GM21786 (cell line): ENCODE results near the gene CUL4A.
"Not testable (repeated sequence)": the region's sequence is repeated elsewhere in the genome, so short reads cannot be mapped to it uniquely, and the experiment has no call there.

Experiments used
- ATAC-seq: cut with Tn5 transposase; IDR thresholded peaks from one replicate; pipeline ENCODE4 v1.9.1; 2021; ENCODE audit not compliant: unreplicated experiment

Gene CUL4A

DNA sequence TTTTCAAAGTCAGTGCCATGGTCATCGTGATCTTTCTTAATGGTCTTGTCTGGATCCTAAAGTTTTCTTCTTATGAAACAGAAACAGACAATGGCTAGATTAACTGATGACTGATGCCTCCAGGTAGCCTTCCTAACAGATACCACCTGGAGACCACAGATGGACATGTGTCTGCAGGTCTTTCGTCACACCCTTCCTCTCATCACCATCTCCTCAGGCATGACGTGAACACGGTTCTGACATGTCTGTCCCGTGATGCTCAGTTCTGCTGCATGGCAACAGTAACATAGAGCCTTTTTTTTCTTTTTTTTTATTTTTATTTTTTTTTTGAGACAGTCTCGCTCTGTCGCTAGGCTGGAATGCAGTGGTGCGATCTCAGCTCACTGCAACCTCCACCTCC lies 74.5 kb downstream of the CUL4A start:
- no peak for ATAC-seq

DNA sequence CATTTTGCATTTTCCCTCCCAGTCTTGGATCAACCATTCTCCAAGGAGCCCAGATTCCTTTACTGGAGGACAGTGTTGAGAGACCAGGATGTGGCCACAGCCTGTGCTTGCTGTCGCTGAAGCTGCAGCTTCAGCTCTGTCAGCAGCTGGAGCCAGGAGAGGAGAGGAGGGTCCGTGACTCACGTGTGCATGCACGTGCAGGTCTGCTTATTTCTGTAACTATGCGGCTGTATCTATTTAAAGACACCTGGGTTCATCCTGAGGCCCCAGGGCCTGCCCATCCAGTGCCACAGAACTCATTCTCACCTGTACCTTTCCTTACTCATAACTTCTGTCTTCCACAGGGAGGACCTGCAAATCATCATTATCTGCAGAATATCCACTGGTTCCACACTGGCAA lies 79.5 kb downstream of the CUL4A start:
- ATAC-seq, result no peak

DNA sequence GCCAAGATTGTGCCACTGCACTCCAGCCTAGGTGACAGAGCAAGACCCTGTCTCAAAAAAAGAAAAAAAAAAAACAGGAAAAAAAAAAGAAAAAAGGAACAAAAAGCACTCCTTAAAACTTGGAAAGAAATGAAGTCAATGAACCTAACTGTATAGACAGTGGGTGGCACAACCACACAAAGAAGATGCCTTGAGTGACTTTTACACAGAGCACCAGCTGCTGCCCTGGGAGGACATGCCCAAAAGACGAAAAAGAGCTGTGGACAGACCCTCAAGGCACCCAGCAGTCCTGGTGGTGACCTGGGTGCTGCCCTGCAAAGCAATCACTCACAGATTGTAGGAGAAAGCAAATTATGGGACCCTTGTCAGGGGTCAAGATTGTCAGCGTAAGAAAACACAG lies 81.7 kb downstream of the CUL4A start:
- ATAC-seq, result no peak

DNA sequence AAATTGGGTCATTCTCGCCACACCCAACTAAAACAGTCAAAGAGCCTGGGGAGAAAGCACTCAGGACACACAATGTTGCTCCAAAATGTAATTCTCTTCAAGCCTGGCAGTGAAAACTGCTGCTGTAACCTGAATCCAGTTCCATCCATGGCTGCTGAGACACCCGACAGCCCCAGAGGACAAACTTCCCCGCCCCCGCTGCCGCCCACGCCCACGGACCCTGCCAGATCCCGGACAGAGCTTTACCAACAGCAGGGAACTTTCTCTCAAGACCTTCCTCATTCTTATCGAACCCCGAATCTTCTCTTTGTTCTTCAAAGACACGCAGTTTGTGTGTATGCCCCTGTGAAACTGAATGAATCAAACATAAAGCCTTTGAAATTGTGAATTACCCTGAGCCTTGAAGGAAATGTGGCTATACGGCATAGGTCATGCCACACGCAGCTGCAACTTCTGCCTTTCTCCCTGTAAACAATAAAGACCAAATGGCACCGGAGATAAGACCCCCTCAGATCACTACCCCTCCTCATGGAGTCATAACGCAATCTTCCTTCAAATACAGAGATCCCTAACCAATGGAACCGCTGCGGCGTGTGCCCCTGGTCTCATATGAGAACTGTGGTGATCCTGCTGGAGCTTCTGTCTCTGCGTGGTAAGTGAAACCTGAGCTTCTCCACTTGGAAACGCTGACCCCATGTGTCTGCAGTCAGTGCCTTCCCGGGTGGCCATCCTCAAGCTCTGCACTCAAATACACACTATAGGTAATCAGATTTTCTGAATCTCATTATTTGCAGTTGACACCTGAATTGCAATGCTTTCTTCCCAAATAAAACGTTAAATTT lies 82.8 kb downstream of the CUL4A start:
- no peak for ATAC-seq

DNA sequence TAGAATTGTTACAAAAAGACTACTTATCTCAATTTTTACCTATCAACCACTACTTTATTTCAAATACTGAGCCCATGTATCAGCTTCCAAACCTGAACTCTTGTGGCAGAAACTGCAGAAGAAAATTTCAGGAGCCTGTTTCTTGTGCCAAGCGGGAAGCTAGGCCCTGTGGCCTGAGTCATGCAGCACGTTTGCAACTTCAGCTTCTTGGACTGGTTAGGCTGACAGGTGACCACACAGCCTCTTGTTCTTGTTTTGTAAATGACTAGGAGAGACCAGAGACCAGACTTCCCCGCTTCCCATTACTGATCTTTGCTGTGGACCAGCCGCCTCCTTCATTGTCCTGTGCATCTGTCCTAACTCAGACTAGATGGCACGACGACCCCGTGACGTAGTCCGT lies 84.3 kb downstream of the CUL4A start:
- no peak for ATAC-seq

DNA sequence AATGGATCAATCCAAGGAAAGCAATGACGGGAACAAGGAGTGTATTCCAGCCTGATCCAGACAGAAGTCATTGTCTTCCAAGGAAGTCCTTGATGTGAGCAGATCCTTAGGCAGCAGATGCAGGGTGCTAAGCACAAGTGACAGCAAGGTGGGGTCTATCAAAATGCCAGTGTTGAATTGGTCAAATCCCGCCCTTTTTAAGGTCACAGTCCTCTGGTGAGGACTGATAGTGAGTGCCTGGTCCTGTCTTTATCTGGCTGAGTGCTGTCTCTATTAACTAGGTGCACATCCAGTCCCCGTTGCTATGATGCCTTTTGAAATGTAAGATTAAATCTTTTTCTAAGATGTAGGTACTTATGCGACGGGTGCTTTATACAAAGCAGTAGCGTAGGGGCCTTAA lies 86.4 kb downstream of the CUL4A start:
- no peak for ATAC-seq

DNA sequence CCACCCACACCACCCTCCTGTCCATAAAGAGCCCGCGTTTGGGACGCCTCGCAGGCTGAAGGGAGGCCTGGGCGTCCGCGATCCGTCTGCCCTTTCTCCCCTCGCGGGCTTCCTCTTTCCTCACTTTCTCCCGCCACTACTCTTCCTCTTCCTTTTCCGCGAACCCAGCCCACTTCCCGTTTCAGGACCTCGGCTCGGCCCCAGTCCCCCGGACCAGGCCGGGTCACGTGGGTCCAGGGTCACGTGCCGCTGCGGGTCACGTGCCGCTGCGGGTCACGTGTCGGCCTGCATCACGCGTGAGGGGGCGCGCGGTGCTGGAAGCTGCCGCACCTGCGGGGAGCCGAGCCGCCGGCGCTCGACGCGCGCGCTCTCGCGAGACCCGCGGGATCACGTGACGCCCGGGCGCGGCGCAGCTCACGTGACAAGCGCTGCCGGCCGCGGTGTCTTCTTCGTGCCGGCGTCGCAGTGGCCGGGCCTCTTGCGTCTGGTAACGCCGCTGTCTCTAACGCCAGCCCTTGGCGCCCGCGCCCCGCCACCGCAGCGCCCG lies 87.5 kb downstream of the CUL4A start, which contains the start of gene LAMP1:
LAMP1 (plus strand) TSS at position 417 of the 547 bp plus-strand sequence. CDS start 196 bp downstream, outside the sequence.
- ATAC-seq, result peak; percentile 70

DNA sequence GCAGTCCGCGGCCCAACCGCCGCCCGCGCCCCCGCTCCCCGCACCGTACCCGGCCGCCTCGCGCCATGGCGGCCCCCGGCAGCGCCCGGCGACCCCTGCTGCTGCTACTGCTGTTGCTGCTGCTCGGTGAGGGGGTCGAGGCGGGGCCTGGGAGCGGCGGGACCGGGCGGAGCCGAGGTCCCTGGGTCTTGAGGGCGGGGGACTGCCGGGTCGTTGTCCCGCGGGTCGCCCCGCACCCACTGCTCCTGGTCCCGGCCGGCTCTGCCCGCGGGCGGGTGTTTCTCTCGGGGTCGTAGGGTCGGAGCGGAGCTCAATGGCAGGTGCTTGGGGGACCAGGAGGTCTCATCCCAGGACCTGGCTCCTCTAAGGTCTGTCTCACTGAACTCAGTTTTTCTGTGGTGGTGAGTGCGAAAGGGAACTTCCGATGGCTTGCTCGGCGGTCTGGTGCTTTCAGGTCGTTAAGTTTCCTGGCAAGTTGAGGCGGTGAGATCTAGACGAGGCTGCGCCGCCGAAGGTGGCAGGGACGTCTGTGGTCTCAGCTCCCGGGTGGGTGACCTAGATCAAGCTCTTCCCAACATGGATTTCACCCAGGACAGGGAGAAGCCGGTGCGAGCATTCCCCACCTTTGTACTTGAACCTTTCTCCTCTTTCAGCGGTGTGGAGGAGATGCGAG lies 88.1 kb downstream of the CUL4A start:
- ATAC-seq, result peak; percentile 20

DNA sequence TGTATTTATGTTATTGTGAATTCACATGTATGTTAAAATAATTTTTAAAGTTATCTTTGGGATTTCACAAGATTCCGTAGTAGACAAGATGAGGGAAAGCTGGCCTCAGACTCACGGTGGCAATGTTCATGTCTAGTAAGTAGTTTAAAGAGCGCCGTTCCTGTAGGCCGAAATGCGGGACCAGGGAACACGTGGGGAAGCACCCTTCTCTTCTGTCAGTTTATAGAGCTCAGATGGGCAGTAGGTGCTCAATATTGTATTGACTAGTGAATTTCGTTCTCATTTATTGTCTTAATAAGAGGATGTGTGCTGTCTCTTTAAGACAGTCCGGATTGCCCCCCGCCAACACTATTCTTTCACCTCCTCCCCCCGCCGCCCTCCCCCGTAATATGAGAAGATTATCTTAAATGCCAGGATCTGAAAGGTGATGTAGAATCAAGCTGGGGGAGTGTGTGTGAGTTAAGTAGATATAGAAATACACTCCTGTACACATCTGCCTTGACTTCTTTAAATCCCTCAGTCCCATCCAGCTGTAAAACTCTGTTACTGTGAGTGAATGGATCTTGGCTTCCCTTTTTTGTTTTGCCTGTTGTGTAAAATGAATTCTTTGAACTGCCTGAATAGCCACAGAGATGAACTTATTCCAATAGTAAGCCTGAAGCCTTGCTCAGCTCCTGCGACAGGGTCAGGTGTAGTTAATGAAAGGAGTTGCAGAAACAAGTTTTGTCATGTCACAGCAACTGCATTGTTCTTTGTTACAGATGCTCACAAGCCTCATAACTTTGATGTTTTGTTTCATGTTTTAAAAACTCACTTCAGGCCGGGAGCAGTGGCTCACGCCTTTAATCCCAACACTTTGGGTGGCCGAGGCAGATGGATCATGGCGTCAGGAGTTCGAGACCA lies 88.9 kb downstream of the CUL4A start:
- no peak for ATAC-seq

DNA sequence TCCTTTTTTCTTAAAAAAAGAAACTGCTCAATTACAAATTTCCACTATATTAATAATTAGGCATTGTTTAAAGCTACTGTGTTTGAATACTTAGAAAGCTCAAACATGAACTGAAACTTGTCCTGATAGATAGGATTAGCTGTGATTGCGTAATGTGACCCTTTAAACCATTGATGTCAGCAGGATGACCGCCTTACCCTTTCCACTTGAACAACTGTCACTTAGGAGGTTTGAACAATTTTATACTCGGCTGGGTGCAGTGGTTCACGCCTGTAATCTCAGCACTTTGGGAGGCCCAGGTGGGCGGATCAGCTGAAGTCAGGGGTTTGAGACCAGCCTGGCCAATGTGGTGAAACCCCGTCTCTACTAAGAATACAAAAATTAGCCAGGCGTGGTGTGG lies 90.5 kb downstream of the CUL4A start:
- no peak for ATAC-seq

DNA sequence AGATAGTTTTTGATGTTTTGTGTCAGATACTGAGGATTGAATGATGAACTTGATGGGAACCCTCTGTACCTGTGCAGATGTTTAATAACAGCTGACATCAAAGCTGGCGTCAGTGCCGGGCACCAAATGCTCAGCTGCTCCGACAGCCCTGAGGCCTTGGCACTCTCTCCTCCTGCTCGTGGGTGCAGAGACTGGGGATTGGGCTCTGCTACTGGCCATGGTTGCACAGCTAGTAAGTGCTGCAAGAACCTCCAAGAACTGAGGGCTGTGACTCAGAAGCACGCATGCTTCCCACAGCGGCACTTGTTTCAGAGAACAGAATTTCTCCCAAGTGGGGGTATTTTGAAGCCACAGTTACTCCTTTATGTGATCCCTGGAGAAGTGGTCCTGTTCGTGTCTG lies 93.6 kb downstream of the CUL4A start:
- no peak for ATAC-seq

DNA sequence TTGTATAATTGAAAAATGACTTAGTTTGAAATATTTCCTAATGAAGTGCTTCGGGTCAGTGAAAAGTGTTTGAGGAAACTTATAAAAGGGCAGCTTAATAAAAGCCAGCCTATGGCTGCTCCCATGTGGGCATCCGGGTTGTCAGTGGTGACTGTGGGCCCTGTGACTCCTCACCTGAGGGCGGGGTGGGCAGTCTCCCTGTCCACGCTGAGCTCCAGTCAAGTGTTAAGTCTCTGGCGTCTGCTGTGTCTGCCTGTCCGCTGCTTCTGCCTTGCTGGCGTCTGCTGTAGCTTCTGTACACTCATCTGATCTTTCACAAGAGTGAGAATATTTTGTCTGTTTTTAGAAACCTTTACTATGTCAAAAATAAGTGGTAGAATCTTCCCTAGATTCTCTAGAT lies 94.7 kb downstream of the CUL4A start:
- no peak for ATAC-seq

DNA sequence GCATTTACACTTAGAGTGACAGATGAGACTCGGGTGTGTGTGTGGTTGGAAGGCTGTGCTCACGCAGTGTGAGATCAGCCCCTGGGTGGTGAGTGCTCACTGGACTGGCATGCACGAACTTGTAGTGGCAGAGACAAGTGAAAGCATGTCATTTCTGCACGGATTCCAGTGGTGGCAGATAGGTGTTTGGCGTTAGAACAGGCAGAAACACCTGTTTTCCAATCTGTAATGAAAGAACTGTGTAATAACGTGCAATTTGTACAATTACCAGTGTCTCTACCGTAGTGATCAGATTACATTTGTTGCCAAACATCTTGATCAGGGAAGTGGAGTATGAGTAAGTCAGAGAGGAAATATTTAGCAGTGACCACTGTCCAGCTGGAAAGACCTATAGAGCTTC lies 95.8 kb downstream of the CUL4A start:
- no peak for ATAC-seq

DNA sequence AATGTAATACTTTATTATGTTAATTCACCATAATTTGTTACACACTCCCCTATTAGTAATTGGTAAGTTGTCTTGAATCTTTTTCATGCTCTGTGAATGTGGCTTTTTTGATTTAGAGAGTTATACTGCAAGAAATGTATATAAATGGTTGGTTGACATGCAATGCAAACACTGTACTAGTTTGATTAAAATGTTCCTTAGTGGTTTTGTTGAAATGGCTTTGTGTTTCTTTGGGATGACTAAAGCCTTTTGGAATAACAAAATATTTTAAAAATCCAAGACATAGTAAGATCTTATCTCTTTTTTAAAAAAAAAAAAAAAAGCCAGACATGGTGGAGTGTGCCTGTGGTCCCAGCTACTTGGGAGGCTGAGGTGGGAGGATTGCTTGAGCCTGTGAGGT lies 98.1 kb downstream of the CUL4A start:
- no peak for ATAC-seq

DNA sequence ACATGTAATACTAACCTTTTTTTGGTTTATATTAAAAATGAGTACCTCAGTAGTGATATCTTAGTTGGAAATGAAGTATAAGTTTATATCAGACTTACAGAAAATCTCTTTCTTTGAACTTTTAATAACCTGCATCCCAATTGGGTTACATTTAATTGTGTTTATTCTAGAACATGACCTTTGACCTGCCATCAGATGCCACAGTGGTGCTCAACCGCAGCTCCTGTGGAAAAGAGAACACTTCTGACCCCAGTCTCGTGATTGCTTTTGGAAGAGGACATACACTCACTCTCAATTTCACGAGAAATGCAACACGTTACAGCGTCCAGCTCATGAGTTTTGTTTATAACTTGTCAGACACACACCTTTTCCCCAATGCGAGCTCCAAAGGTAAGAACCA lies 100.1 kb downstream of the CUL4A start:
- no peak for ATAC-seq

DNA sequence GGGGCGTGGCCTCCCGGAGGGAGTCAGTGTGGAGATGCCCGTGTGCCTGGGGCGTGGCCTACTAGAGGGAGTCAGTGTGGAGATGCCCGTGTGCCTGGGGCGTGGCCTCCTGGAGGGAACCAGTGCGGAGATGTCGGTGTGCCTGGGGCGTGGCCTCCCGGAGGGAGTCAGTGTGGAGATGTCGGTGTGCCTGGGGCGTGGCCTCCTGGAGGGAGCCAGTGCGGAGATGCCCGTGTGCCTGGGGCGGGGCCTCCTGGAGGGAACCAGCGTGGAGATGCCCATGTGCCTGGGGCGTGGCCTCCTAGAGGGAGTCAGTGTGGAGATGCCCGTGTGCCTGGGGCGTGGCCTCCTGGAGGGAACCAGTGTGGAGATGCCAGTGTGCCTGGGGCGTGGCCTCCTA lies 104.7 kb downstream of the CUL4A start:
- ATAC-seq, result not testable (repeated sequence)

DNA sequence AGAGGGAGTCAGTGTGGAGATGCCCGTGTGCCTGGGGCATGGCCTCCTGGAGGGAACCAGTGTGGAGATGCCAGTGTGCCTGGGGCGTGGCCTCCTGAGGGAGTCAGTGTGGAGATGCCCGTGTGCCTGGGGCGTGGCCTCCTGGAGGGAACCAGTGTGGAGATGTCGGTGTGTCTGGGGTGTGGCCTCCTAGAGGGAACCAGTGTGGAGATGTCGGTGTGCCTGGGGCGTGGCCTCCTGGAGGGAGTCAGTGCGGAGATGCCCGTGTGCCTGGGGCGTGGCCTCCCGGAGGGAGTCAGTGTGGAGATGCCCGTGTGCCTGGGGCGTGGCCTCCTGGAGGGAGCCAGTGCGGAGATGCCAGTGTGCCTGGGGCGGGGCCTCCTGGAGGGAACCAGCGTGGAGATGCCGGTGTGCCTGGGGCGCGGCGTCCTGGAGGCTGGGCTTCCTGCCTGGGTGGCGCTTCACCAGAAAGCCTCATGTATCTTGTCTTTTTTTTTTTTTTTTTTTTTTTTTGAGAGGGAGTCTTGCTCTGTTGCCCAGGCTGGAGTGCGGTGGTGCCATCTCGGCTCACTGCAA lies 105.6 kb downstream of the CUL4A start:
- not testable (repeated sequence) for ATAC-seq

DNA sequence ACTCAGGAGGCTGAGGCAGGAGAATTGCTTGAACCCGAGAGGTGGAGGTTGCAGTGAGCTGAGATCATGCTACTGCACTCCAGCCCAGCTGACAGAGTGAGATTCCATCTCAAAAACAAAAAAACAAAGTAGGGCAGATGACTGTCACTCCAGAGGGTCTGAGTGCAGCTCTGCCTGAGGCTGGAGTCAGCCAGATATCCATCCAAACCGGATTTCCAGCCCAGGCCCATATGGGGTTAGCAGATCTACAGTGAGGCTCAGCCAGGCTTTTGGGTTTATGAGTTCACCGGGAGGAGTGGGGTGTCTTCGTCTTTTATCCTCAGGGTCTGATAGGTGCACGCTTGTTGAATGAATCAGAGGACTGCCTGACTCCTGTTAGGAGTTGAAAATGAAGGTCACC lies 106.6 kb downstream of the CUL4A start:
- no peak for ATAC-seq
